SK-N-SH (cell line): ENCODE results near the gene ZFC3H1.

ENCODE experiments used
- CHD2 ChIP-seq: fragments of 150-350 bp; IDR thresholded peaks from 2 replicates; pipeline ENCODE4 v1.6.1; 2018; ENCODE audit warnings: low read length; ENCODE audit not compliant: partially characterized antibody
- CTCF ChIP-seq: fragments of 200-600 bp; sonication (generic); IDR thresholded peaks from 2 replicates; pipeline ENCODE4 v1.6.1; 2017; ENCODE audit warnings: antibody characterized with exemption, mild to moderate bottlenecking, moderate library complexity
- ELF1 ChIP-seq: IDR thresholded peaks from 2 replicates; pipeline ENCODE4 v1.4.0; 2012
- PBX3 ChIP-seq: IDR thresholded peaks from 2 replicates; pipeline ENCODE4; 2012
- RCOR1 ChIP-seq: fragments of 150-350 bp; IDR thresholded peaks from 2 replicates; pipeline ENCODE4 v1.6.1; 2017; ENCODE audit warnings: antibody characterized with exemption, low read length
- USF2 ChIP-seq: fragments of 150-350 bp; IDR thresholded peaks from 2 replicates; pipeline ENCODE4 v1.6.1; 2017; ENCODE audit warnings: antibody characterized with exemption, low read length, low read depth, borderline replicate concordance

GRCh38 chr12:71585218-71585617 lies 78.4 kb downstream of the ZFC3H1 start:
- TF ChIP-seq USF2 = no peak
- no peak for TF ChIP-seq CTCF
- no peak for TF ChIP-seq ELF1
- no peak for TF ChIP-seq CHD2
- TF ChIP-seq PBX3 = no peak
- no peak for TF ChIP-seq RCOR1
